WI38 (cell line): Measurements from ENCODE around the gene TAF4B.
"Not testable (repeated sequence)": the region's sequence is repeated elsewhere in the genome, so short reads cannot be mapped to it uniquely, and the experiment has no call there.

ENCODE experiments used
- H3K4me3 ChIP-seq: 2 replicates; pipeline ENCODE4 v1.5.1; 2011; ENCODE audit warnings: low read depth, mild to moderate bottlenecking, control low read depth, low read length
- TF ChIP-seq, protein P1 (sequence below): IDR thresholded peaks from 2 replicates; pipeline ENCODE4 v1.5.1; 2012; ENCODE audit warnings: low read depth, mild to moderate bottlenecking, control low read depth, low read length

TAF4B gene

DNA sequence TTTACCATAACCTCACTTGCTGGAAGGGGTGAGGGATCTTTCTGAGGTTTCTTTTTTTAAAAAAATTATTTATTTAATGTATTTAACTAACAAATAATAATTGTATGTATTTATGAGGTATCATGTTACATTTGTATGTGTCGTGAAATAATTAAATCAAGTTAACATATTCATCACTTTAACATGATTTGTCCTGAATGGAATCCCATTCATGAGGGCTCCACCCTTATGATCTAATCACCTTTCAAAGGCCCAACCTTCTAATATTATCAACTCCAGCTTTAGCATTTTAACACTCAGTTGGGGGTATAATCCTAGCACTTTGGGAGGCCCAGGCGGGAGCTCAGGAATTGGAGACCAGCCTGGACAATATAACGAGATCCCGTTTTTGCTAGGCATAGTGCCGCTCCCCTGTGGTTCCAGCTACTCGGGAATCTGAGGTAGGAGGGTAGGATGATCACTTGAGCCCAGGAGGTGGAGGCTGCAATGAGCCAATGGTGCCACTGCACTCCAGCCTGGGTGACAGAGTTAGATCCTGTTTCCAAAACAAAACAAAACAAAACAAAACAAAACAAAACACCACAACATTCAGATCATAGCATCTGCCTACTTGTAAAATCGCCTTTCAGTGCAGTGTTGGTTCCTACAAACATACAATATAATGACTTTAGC is 1.1 kb upstream of the TAF4B start:
- H3K4me3 ChIP-seq = no peak overlapping the region

GRCh38 chr18:26225915-26226228 is 373 bp upstream of the TAF4B start:
- TF ChIP-seq, protein P1, sequence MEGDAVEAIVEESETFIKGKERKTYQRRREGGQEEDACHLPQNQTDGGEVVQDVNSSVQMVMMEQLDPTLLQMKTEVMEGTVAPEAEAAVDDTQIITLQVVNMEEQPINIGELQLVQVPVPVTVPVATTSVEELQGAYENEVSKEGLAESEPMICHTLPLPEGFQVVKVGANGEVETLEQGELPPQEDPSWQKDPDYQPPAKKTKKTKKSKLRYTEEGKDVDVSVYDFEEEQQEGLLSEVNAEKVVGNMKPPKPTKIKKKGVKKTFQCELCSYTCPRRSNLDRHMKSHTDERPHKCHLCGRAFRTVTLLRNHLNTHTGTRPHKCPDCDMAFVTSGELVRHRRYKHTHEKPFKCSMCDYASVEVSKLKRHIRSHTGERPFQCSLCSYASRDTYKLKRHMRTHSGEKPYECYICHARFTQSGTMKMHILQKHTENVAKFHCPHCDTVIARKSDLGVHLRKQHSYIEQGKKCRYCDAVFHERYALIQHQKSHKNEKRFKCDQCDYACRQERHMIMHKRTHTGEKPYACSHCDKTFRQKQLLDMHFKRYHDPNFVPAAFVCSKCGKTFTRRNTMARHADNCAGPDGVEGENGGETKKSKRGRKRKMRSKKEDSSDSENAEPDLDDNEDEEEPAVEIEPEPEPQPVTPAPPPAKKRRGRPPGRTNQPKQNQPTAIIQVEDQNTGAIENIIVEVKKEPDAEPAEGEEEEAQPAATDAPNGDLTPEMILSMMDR = no peak

More for the DNA sequence above, 1.1 kb upstream of the TAF4B start:
- TF ChIP-seq, protein P1 = no peak

GRCh38 chr18:26227051-26227670 is 916 bp downstream of the TAF4B start:
- peak overlapping the region; percentile 64 for H3K4me3 ChIP-seq
- TF ChIP-seq, protein P1 = no peak

More at GRCh38 chr18:26225915-26226228, 373 bp upstream of the TAF4B start:
- H3K4me3 ChIP-seq = peak overlapping the region; percentile 64

DNA sequence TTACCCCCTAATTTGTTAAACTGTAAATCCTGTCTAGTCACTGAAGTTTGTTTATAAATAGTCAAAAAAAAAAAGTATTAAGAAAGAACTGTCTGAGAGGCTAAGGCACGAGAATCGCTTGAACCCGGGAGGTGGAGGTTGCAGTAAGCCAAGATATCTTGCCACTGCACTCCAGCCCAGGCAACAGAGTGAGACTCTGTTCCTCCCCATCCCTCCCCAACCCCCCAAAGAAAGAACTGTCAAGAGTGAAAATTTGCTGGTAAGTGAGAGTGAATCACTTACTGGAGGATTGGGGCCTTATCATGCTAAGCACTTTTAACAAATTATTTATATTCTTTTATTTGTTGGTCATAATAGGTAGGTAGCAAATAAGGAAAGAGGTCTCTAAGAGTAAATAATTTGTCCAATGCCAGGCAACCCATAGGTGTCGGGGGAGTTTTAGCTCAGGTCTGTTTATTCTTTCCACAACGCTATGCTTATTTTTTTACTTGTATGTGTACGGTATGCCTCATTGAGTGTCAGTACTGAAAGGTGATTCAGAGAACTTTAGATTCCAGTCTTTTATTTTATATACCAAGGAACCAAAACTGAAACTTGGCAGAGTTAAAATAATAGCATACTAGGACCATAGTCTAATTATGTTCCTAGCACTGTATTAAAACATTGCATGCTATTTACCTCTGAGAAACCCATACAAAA is 2.5 kb downstream of the TAF4B start:
- no peak overlapping the region for H3K4me3 ChIP-seq
- TF ChIP-seq, protein P1 = no peak

- H3K4me3 ChIP-seq = no peak overlapping the region
- TF ChIP-seq, protein P1 = no peak
These were observed 4.3 kb downstream of the TAF4B start for GRCh38 chr18:26230497-26230896.

- TF ChIP-seq, protein P1 = no peak
- no peak overlapping the region for H3K4me3 ChIP-seq
These were observed 7.0 kb downstream of the TAF4B start for GRCh38 chr18:26233208-26233607.

- not testable (repeated sequence) for H3K4me3 ChIP-seq
These were observed 11.1 kb downstream of the TAF4B start for GRCh38 chr18:26237363-26237762.

DNA sequence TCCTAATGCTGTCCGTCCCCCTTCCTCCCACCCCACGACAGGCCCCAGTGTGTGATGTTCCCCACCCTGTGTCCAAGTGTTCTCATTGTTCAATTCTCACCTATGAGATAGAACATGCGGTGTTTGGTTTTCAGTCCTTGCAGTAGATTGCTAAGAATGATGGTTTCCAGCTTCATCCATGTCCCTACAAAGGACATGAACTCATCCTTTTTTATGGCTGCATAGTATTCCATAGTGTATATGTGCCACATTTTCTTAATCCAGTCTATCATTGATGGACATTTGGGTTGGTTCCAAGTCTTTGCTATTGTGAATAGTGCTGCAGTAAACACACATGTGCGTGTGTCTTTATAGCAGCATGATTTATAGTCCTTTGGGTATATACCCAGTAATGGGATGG is 12.5 kb downstream of the TAF4B start:
- H3K4me3 ChIP-seq = not testable (repeated sequence)

GRCh38 chr18:26242392-26242791 is 16.1 kb downstream of the TAF4B start:
- not testable (repeated sequence) for H3K4me3 ChIP-seq

DNA sequence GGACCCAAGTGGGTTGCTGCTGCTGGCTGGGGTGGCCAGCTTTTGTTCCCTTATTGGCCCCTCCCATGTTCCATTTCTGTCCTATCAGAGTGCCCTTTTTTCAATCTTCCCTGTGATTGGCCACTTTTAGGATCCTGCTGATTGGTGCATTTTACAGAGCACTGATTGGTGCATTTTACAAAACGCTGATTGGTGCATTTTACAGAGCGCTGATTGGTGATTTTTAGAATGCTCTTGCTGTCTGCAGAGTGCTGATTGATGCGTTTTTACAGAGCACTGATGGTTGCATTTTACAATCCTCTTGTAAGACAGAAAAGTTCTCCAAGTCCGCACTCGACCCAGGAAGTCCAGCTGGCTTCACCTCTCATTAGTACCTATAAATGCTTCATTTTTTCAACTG is 19.2 kb downstream of the TAF4B start:
- H3K4me3 ChIP-seq = not testable (repeated sequence)
